ENCODE measurements around the gene RFNG. TPM values are rescaled to one million over a fixed set of nuclear protein-coding genes. Genes with fewer than 3 reads are reported as not detected.

RFNG gene
- total and polyA plus RNA-seq, 2 of the 13 experiments (the other 11 are each of a cell fraction or from before 2014, with no cell fraction given) = 61.4 to 64.0 TPM

DNA sequence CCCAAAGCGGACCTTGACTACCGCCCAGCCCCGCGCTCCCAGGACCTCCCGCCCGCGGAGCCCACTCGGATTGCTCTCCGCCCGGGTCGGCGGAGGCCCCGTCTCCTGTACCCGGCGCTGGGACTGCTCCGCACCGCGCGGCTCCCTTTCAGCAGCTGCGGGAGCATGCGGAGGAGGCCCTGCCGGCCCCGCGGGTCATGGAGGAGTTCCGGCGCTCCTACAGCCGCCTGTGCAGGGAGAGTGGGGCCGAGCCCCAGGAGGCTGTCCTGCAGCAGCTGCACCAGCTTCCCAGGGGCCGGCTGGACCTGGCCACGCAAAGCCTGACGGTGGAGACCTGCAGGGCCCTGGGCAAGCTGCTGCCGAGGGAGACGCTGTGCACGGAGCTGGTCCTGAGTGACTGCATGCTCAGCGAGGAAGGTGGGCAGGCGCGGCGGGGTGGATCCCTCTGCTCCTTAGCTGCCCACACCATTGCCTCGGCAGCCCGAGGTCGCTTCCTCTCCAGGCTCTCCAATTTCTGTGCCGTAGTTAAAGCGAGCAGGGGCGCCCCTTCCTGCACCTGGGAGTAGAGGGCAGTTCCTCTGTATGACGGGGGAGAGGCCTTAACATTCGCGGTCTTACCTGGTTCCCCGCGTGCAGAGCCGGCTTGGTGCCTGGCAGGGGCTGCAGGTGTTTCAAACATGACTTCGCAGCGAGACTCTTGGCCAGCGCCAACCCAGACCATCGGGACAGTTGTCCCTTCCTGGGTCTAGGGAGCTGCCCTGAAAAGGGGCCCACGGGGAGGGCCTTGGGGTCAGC, 28.0 kb downstream of the RFNG start (continued):
- no peak for TF ChIP-seq ZFP82 (CRISPR knock-in tag; IDR thresholded peaks at IDR 0.05; ENCODE audit: borderline replicate concordance)
- TF ChIP-seq KMT2B (CRISPR knock-in tag; IDR thresholded peaks at IDR 0.05) = peak; percentile 25; the same call in 1 of the 2 replicates
- no peak for TF ChIP-seq ZNF567 (CRISPR knock-in tag; IDR thresholded peaks at IDR 0.05; ENCODE audit: borderline replicate concordance)
- no peak for TF ChIP-seq ZNF143 (CRISPR knock-in tag; IDR thresholded peaks at IDR 0.05)
- TF ChIP-seq, protein P1, sequence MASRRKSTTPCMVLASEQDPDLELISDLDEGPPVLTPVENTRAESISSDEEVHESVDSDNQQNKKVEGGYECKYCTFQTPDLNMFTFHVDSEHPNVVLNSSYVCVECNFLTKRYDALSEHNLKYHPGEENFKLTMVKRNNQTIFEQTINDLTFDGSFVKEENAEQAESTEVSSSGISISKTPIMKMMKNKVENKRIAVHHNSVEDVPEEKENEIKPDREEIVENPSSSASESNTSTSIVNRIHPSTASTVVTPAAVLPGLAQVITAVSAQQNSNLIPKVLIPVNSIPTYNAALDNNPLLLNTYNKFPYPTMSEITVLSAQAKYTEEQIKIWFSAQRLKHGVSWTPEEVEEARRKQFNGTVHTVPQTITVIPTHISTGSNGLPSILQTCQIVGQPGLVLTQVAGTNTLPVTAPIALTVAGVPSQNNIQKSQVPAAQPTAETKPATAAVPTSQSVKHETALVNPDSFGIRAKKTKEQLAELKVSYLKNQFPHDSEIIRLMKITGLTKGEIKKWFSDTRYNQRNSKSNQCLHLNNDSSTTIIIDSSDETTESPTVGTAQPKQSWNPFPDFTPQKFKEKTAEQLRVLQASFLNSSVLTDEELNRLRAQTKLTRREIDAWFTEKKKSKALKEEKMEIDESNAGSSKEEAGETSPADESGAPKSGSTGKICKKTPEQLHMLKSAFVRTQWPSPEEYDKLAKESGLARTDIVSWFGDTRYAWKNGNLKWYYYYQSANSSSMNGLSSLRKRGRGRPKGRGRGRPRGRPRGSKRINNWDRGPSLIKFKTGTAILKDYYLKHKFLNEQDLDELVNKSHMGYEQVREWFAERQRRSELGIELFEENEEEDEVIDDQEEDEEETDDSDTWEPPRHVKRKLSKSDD (CRISPR knock-in tag; IDR thresholded peaks at IDR 0.05; ENCODE audit: low read depth) = 0 out of 2 replicates have a peak, but pooled peaks have one; percentile 35
- TF ChIP-seq KDM1A (CRISPR knock-in tag; IDR thresholded peaks at IDR 0.05) = no peak
- no peak for TF ChIP-seq MAZ (IDR thresholded peaks at IDR 0.05; ENCODE audit: borderline replicate concordance, low read depth, low read length)
- peak; percentile 29 for TF ChIP-seq MAZ (CRISPR knock-in tag; IDR thresholded peaks at IDR 0.05; ENCODE audit: low read depth)
- peak; percentile 74; the same call in 1 of the 2 replicates for TF ChIP-seq TGIF2 (CRISPR knock-in tag; IDR thresholded peaks at IDR 0.05)
- TF ChIP-seq MZF1 (CRISPR knock-in tag; IDR thresholded peaks at IDR 0.05; ENCODE audit: borderline replicate concordance) = no peak
- TF ChIP-seq RARG (CRISPR knock-in tag; IDR thresholded peaks at IDR 0.05; ENCODE audit: low read depth) = no peak
- TF ChIP-seq ZNF343 (CRISPR knock-in tag; IDR thresholded peaks at IDR 0.05) = 0 out of 2 replicates have a peak, but pooled peaks have one; percentile 34
- TF ChIP-seq DNMT1 (CRISPR knock-in tag; IDR thresholded peaks at IDR 0.05) = peak; percentile 87
- 0 out of 2 replicates have a peak, but pooled peaks have one; percentile 56 for TF ChIP-seq ZNF564 (CRISPR knock-in tag; IDR thresholded peaks at IDR 0.05)
- TF ChIP-seq, protein P2, sequence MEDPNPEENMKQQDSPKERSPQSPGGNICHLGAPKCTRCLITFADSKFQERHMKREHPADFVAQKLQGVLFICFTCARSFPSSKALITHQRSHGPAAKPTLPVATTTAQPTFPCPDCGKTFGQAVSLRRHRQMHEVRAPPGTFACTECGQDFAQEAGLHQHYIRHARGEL (CRISPR knock-in tag; IDR thresholded peaks at IDR 0.05) = peak; percentile 76; the same call in 1 of the 2 replicates
- no peak for TF ChIP-seq ZNF569 (CRISPR knock-in tag; IDR thresholded peaks at IDR 0.05; ENCODE audit: borderline replicate concordance)
- no peak for TF ChIP-seq FOSL2 (CRISPR knock-in tag; IDR thresholded peaks at IDR 0.05)
- TF ChIP-seq, protein P3, sequence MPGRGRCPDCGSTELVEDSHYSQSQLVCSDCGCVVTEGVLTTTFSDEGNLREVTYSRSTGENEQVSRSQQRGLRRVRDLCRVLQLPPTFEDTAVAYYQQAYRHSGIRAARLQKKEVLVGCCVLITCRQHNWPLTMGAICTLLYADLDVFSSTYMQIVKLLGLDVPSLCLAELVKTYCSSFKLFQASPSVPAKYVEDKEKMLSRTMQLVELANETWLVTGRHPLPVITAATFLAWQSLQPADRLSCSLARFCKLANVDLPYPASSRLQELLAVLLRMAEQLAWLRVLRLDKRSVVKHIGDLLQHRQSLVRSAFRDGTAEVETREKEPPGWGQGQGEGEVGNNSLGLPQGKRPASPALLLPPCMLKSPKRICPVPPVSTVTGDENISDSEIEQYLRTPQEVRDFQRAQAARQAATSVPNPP (CRISPR knock-in tag; IDR thresholded peaks at IDR 0.05) = peak; percentile 82; the same call in 1 of the 2 replicates
- TF ChIP-seq SRSF1 (optimal IDR thresholded peaks at IDR 0.05; ENCODE audit: low read depth, low read length) = peak; percentile 62
- no peak for TF ChIP-seq ZNF510 (CRISPR knock-in tag; IDR thresholded peaks at IDR 0.05; ENCODE audit: low read depth)
- no peak for TF ChIP-seq ZNF780A (CRISPR knock-in tag; IDR thresholded peaks at IDR 0.05)
- peak; percentile 75 for TF ChIP-seq ZNF501 (CRISPR knock-in tag; IDR thresholded peaks at IDR 0.05)
- TF ChIP-seq GATAD2A (CRISPR knock-in tag; IDR thresholded peaks at IDR 0.05) = no peak
- TF ChIP-seq KDM5B (CRISPR knock-in tag; IDR thresholded peaks at IDR 0.05; ENCODE audit: borderline replicate concordance) = no peak
- TF ChIP-seq NCOA1 (CRISPR knock-in tag; IDR thresholded peaks at IDR 0.05) = 0 out of 2 replicates have a peak, but pooled peaks have one; percentile 44
- no peak; the same call in 1 of the 2 replicates for TF ChIP-seq ETV5 (CRISPR knock-in tag; IDR thresholded peaks at IDR 0.05; ENCODE audit: borderline replicate concordance)
- no peak for TF ChIP-seq HCFC1 (IDR thresholded peaks at IDR 0.05; ENCODE audit: low read depth, low read length)
- TF ChIP-seq MTA1 (CRISPR knock-in tag; IDR thresholded peaks at IDR 0.05; ENCODE audit: borderline replicate concordance) = 0 out of 2 replicates have a peak, but pooled peaks have one; percentile 30
